ENCODE data around the gene KCNF1. TPM values are rescaled to one million over a fixed set of nuclear protein-coding genes. Genes with fewer than 3 reads are reported as not detected.

KCNF1 gene
- total RNA-seq, 1 experiment from 2014 or later = 3.2 TPM

DNA sequence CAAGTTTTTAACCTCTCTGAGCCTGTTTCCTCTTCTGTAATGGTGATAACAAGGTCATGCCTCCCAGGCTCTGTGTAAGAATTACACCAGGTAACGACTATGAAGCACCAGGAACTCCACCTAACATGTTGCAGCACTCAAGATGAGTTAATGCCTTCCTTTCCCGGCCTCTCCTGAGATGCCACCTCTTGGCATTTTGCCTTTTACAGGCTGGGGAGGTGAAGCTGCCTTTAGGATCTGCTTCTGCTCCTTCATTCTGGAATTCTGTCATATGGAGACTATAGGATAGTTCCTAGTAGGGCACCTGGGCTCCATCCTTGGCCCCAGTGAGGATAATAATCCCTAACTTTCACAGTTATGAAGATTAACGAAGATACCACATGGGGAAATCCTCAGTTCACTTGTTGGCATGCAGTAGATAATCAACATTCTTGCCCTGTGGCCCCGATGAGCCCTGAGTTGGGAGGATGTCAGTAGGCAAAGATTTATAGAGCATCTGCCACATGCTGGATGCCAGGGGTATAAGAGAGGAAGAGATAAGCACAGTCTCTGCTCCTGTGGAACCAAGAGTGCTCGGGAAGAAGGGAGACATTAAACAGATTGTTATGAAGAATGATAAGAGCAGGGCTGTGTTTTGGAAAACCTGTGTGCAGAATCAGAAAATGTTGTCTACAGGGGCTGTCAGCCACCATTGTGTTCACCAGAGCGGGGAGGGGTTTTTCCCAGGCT, 43.9 kb upstream of the KCNF1 start:
- H3K27ac Mint-ChIP-seq = no peak overlapping the region; a peak in 1 of 7 replicates
- no CpG with 5 or more reads among the region's 6 CpGs for WGBS (ENCODE audit: extremely low coverage, insufficient read length, low lambda C conversion rate)

More for the DNA sequence above, 43.9 kb upstream of the KCNF1 start:
- H3K4me2 ChIP-seq (ENCODE audit: insufficient read depth, insufficient read length, low read length) = no peak overlapping the region
- no peak for DNase-seq
- Mint-ChIP-seq H3K4me3 (no peak overlapping the region), H3K4me1 (peaks cover 7% of the 10 kb centered on the region in 2 experiments), H3K27me3 (ENCODE audit: low read depth) (peaks cover 4% of the 10 kb centered on the region), H3K36me3 (ENCODE audit: insufficient read depth in 1 of 3, low read depth in 3 of 3) (peaks cover 2 to 6% (median 4%) of the 10 kb centered on the region in 3 experiments; a peak in 4 of 7 replicates), H3K9me3 (peaks cover 7 to 11% of the 10 kb centered on the region in 2 experiments)
- no peak overlapping the region for H2AK5ac ChIP-seq (ENCODE audit: insufficient read length, low read length)
- H2BK20ac ChIP-seq (ENCODE audit: low read depth, low read length, poor library complexity, severe bottlenecking) = no peak overlapping the region
- no peak overlapping the region for H2BK5ac ChIP-seq (ENCODE audit: insufficient read length, low read length)
- H3K9me3 ChIP-seq (ENCODE audit: control insufficient read depth, low read depth, low read length) = no peaks in the 10 kb centered on the region
- H3K79me1 ChIP-seq (ENCODE audit: insufficient read depth, low read depth, low read length, poor library complexity, severe bottlenecking) = no peaks in the 10 kb centered on the region
- no peak overlapping the region for H2BK15ac ChIP-seq (ENCODE audit: low read depth, low read length)
- H3K4ac ChIP-seq (ENCODE audit: low read depth, low read length) = no peak overlapping the region
- H3K56ac ChIP-seq (ENCODE audit: insufficient read length, low read depth, low read length) = no peak overlapping the region
- H3K18ac ChIP-seq (ENCODE audit: insufficient read length, low read depth, low read length) = no peak overlapping the region
- no peak overlapping the region for H3K23ac ChIP-seq (ENCODE audit: insufficient read length, low read depth, low read length)
- no peak overlapping the region for H3K14ac ChIP-seq (ENCODE audit: insufficient read depth, low read length)
- TF ChIP-seq, protein P1, sequence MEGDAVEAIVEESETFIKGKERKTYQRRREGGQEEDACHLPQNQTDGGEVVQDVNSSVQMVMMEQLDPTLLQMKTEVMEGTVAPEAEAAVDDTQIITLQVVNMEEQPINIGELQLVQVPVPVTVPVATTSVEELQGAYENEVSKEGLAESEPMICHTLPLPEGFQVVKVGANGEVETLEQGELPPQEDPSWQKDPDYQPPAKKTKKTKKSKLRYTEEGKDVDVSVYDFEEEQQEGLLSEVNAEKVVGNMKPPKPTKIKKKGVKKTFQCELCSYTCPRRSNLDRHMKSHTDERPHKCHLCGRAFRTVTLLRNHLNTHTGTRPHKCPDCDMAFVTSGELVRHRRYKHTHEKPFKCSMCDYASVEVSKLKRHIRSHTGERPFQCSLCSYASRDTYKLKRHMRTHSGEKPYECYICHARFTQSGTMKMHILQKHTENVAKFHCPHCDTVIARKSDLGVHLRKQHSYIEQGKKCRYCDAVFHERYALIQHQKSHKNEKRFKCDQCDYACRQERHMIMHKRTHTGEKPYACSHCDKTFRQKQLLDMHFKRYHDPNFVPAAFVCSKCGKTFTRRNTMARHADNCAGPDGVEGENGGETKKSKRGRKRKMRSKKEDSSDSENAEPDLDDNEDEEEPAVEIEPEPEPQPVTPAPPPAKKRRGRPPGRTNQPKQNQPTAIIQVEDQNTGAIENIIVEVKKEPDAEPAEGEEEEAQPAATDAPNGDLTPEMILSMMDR (conservative IDR thresholded peaks at IDR 0.05) = no peak
- H3K4me1 ChIP-seq (ENCODE audit: insufficient read depth, low read length) = no peaks in the 10 kb centered on the region
- no peak overlapping the region for H4K91ac ChIP-seq (ENCODE audit: insufficient read length, low read depth, low read length)
- no peak overlapping the region for H2BK12ac ChIP-seq (ENCODE audit: insufficient read length, low read depth, low read length)
- H3K9ac ChIP-seq (ENCODE audit: extremely low read depth, insufficient read length, low read length) = no peak overlapping the region
- H3K27ac ChIP-seq (ENCODE audit: insufficient read length, low read depth, low read length) = no peak overlapping the region
- H4K5ac ChIP-seq (ENCODE audit: insufficient read length, low read depth, low read length) = no peak overlapping the region
- H3T11ph ChIP-seq (ENCODE audit: low read length) = no peak overlapping the region
- H3K27me3 ChIP-seq (ENCODE audit: insufficient read depth, low read length) = no peaks in the 10 kb centered on the region
- H4K8ac ChIP-seq (replicated peaks; ENCODE audit: insufficient read length, low read depth, low read length) = no peak overlapping the region
- no peaks in the 10 kb centered on the region for H4K20me1 ChIP-seq (ENCODE audit: control insufficient read depth, insufficient read depth, insufficient read length)
- no peaks in the 10 kb centered on the region for H3K79me2 ChIP-seq (ENCODE audit: insufficient read depth, low read length)
- no peak overlapping the region for H2AFZ ChIP-seq (ENCODE audit: low read length)
- no peak overlapping the region for H2BK120ac ChIP-seq (ENCODE audit: low read depth, low read length, poor library complexity, severe bottlenecking)
- H3K23me2 ChIP-seq (ENCODE audit: insufficient read length, low read depth, low read length, poor library complexity, severe bottlenecking) = no peaks in the 10 kb centered on the region

All from H9 (cell line).